GM12874 (cell line): ENCODE results near the gene CCDC134.
A peak's percentile ranks its signal among the peaks of the same experiment; 100 is the strongest.

ENCODE experiments used
- CTCF ChIP-seq: IDR thresholded peaks from 2 replicates; pipeline ENCODE4 v1.5.1; 2011; ENCODE audit warnings: low read depth, mild to moderate bottlenecking, control low read depth, low read length, moderate library complexity; ENCODE audit not compliant: insufficient read depth

Gene CCDC134

GRCh38 chr22:41831828-41832552 is 31.5 kb downstream of the CCDC134 start:
- TF ChIP-seq CTCF, result no peak

DNA sequence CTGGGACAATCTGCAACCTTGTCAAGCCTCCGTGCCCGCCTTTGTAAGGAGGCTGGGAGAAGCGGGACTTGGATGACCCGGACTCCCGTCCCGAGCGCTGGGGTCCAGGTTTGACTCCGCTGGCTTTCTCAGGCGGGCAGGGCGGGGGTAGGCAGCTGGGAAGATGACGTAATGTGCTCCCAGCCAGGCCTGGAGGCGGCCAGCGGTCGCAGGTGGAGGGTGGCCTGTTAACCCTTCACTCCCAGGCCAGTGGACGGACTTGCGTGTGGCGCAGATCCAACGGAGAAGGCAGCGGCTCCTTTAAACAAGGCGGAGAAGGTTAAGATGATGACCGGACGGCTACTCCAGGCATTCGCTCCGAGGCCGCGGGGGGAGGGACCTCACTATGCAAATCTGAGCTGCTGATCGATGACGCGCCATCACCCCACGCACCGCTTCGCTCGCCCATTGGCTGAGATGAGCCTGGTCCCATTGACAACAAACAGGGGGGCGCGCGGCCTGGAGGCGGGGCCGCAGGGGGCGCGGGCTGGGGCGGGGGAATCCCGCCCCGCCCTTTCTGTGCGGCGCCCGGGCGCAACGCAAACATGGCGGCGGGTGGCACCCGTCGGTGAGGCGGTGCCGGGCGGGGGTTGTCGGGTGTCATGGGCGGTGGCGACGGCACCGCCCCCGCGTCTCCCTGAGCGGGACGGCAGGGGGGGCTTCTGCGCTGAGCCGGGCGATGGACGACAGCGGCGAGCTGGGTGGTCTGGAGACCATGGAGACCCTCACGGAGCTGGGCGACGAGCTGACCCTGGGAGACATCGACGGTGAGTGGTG is 32.3 kb downstream of the CCDC134 start, which contains the start of gene SREBF2:
SREBF2 (plus strand) TSS at position 553 of the 816 bp plus-strand sequence; CDS start at position 719, 166 bp downstream.
- TF ChIP-seq CTCF, result peak; percentile 26; the same call in 1 of the 2 replicates

DNA sequence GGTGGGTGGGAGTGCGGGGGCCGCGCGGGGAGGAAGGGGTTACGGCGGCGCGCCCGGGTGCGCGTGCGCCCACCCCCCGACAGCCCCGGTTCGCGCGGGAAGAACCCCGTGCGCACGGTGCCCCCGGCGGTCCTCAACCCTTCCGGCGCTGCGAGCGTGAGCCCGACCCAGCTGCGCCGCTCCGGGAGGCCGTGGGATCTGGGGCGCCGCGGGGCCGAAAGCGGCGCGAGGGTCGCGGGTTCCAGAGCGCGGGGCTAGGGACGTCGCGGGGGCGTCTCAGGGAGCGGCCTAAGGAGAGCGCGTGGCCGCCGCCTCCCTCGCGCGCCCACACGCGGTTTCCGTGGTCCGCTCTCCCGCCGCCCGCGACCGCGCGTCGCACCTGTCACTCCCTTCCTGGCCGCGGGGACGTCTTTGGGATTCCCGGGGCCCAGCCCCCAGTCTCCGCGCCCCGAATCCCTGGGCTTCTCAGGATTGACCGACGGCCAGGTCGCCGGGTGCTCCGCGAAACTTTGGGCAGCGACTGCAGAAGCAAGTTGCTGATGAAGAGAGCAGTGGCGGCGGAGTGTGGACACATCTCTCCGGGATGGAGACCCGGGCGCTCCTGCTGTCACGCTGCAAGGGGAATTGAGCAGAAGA is 33.0 kb downstream of the CCDC134 start:
- TF ChIP-seq CTCF, result no peak

DNA sequence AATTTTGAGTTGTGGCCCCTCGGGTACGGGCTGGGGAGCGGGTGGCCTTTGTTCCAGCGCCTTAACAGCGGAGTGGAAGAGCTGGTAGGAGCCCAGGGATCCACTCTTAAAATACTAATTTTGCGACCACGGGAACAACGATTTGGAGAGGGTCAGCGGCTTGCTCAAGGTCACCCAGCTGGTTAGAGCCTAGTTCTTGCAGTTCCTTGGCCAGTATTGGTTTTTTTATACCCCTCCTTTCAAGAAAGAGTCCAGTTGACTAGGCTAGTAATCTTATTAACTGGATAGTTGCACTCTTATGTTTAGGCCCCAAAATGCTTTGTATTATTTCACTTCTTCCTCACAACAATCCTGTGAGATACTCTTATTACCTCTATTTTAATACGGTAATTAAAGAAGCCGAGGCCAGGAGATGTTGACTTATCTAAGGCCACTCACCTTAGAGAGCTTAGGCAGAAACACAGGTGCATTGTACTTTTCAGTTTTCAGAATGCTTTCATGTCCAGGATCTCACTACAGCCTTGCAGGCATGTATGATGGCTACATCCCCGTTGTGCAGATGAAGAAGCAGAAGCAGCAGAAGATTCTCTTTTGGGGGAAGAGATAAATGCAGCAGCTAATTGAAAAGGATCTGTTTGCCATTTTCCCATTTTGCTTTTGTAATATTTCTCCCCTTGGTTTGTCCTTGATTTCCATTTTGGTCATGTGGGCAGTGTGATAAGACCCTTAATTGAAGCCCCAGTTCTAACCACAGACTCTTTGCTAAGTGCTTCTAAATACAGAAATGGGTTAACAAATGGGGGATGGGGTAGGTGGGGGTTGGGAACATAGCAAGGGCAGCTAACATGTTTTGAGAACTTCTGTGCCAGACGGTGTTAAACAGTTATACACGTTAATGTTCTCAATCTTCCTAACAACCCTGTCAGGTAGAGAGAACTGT is 33.8 kb downstream of the CCDC134 start:
- TF ChIP-seq CTCF, result no peak

DNA sequence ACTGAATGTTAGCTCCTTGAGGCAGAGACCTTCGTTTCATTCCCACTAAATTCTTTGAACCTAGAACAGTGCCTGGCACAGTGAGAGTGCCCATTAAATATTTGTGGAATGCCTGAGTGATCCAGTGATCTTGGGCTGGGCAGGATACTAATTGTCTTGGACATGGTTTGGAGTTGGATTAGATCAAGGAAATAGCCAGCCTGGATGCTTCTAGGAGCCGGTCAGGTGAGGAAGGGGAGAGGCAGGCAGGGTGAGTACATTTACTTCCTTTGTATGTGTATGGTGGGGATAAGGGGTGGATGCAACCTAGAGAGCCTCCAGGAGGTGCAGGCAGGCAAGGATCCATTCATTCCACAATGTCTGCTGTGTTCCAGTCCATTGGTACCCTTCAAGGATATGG is 36.1 kb downstream of the CCDC134 start:
- no peak for TF ChIP-seq CTCF

GRCh38 chr22:41838842-41839618 is 38.6 kb downstream of the CCDC134 start:
- TF ChIP-seq CTCF, result no peak
